Ovary (tissue), 3 donors: ENCODE measurements around the gene THUMPD3.

ENCODE experiments used
- EP300 ChIP-seq: sonication (generic); formaldehyde crosslinking; IDR thresholded peaks from one replicate; pipeline ENCODE4 v1.6.1; 2017; ENCODE audit warnings: antibody characterized with exemption
- POLR2A ChIP-seq: fragments of 450-650 bp; IDR thresholded peaks from one replicate; pipeline ENCODE4 v1.6.1; 2017; ENCODE audit warnings: antibody characterized with exemption, mild to moderate bottlenecking, moderate library complexity
- TF ChIP-seq, protein P1 (sequence below), 3 donors: fragments of 450-650 bp in 2 of 3; fragments of 200-600 bp in 1 of 3; IDR thresholded peaks; one replicate each; pipeline versions ENCODE4 v1.5.1 to v1.8.0; 2016 to 2022; ENCODE audit warnings: antibody characterized with exemption in 3 of 3, mild to moderate bottlenecking in 1 of 3
- donor health status: DM: no; HTN: no; CAD: no.

DNA sequence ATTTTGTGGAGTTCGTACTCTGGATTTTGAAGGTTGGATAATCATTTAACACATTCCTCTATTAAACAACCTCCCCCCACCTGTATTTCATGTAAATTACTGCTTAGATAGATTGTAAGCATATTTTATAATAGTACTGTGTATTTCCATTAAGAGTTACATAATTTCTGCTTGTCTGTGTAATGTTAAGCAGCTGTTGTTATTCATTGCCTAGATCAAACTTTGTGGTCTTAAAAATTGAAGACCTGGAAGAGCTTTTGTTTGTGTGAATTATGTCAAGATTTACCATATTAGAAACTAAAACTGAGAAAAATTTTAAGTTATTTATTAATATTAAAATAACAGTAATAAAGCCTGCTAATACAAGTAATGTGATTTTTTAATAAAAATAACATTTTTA is 45.7 kb downstream of the THUMPD3 start:
- TF ChIP-seq, protein P1, sequence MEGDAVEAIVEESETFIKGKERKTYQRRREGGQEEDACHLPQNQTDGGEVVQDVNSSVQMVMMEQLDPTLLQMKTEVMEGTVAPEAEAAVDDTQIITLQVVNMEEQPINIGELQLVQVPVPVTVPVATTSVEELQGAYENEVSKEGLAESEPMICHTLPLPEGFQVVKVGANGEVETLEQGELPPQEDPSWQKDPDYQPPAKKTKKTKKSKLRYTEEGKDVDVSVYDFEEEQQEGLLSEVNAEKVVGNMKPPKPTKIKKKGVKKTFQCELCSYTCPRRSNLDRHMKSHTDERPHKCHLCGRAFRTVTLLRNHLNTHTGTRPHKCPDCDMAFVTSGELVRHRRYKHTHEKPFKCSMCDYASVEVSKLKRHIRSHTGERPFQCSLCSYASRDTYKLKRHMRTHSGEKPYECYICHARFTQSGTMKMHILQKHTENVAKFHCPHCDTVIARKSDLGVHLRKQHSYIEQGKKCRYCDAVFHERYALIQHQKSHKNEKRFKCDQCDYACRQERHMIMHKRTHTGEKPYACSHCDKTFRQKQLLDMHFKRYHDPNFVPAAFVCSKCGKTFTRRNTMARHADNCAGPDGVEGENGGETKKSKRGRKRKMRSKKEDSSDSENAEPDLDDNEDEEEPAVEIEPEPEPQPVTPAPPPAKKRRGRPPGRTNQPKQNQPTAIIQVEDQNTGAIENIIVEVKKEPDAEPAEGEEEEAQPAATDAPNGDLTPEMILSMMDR (IDR thresholded peaks at IDR 0.05): no peak
- TF ChIP-seq EP300: no peak
- no peak for TF ChIP-seq POLR2A
